SU-DHL-6 (cell line): ENCODE data around the gene TMEM120B.

Experiments used
- H2AFZ ChIP-seq: fragments of 200-600 bp; sonication (generic); 2 replicates; pipeline ENCODE4 v1.6.1; 2014; ENCODE audit warnings: low read depth, mild to moderate bottlenecking, moderate library complexity, mixed read lengths, antibody characterized with exemption, low read length; ENCODE audit not compliant: severe bottlenecking
- H3F3A ChIP-seq: fragments of 200-600 bp; shearing (Covaris generic); 2 replicates; pipeline ENCODE4 v1.6.0; 2016; ENCODE audit warnings: antibody characterized with exemption, mild to moderate bottlenecking; ENCODE audit not compliant: insufficient read depth
- H3K27ac ChIP-seq: fragments of 200-600 bp; sonication (generic); 2 replicates; pipeline ENCODE4 v1.5.1; 2016; ENCODE audit warnings: low read depth, mild to moderate bottlenecking, low read length, moderate library complexity, mixed read lengths
- H3K27me3 ChIP-seq: fragments of 200-600 bp; sonication (generic), shearing (Covaris generic); 2 replicates; pipeline ENCODE4 v1.6.0; 2014; ENCODE audit warnings: mild to moderate bottlenecking, low read length
- H3K36me3 ChIP-seq: fragments of 200-600 bp; sonication (generic); 2 replicates; pipeline ENCODE4 v1.6.1; 2014; ENCODE audit warnings: mild to moderate bottlenecking, low read length, mixed read lengths
- H3K4me2 ChIP-seq: fragments of 300-600, 200-600 bp; shearing (Covaris generic), sonication (generic); 2 replicates; pipeline ENCODE4 v1.6.0; 2014; ENCODE audit warnings: low read length, low read depth, mild to moderate bottlenecking; ENCODE audit not compliant: poor library complexity, severe bottlenecking
- H3K4me3 ChIP-seq: fragments of 200-600 bp; sonication (generic); 2 replicates; pipeline ENCODE4 v1.5.1; 2014; ENCODE audit warnings: antibody characterized with exemption, low read length, mild to moderate bottlenecking, mixed read lengths; ENCODE audit not compliant: insufficient read depth, poor library complexity, severe bottlenecking
- H3K79me2 ChIP-seq: fragments of 200-600 bp; sonication (generic); 2 replicates; pipeline ENCODE4 v1.6.1; 2014; ENCODE audit warnings: mild to moderate bottlenecking, low read length, moderate library complexity; ENCODE audit not compliant: insufficient read depth
- H3K9ac ChIP-seq: fragments of 200-600 bp; sonication (generic); 2 replicates; pipeline ENCODE4 v1.7.0; 2014; ENCODE audit warnings: mild to moderate bottlenecking, low read length
- H3K9me2 ChIP-seq: fragments of 200-600 bp; sonication (generic); replicated peaks from 2 replicates; pipeline ENCODE4 v1.6.1; 2014; ENCODE audit warnings: low read length; ENCODE audit not compliant: insufficient read depth
- H3K9me3 ChIP-seq: fragments of 200-600 bp; sonication (generic); 2 replicates; pipeline ENCODE4 v1.6.1; 2014; ENCODE audit warnings: low read length, mixed read lengths; ENCODE audit not compliant: insufficient read depth
- H4K20me1 ChIP-seq: fragments of 200-600 bp; sonication (generic); 2 replicates; pipeline ENCODE4 v1.6.1; 2014; ENCODE audit warnings: low read depth, mild to moderate bottlenecking, antibody characterized with exemption, low read length, moderate library complexity, mixed read lengths
- EZH2phosphoT487 ChIP-seq: fragments of 200-600 bp; sonication (generic), shearing (Covaris generic); conservative IDR thresholded peaks from 2 replicates; pipeline ENCODE4 v1.6.1; 2018; ENCODE audit warnings: mild to moderate bottlenecking, antibody characterized with exemption, low read length, moderate library complexity, mixed read lengths
- TF ChIP-seq, protein P1 (sequence below): fragments of 200-600 bp; sonication (generic); IDR thresholded peaks from one replicate; pipeline ENCODE4 v1.5.1; 2017; ENCODE audit warnings: antibody characterized with exemption, mild to moderate bottlenecking, low read length, moderate library complexity; ENCODE audit not compliant: insufficient read depth, poor library complexity, severe bottlenecking

Gene TMEM120B

GRCh38 chr12:121762269-121762668 lies 49.7 kb downstream of the TMEM120B start:
- no peaks in the 10 kb centered on the region for H4K20me1 ChIP-seq
- no peaks in the 10 kb centered on the region for H3K9me3 ChIP-seq
- no peaks in the 10 kb centered on the region for H3K27me3 ChIP-seq
- no peaks in the 10 kb centered on the region for H3K9me2 ChIP-seq
- H3K4me3 ChIP-seq: no peak overlapping the region
- H3K4me2 ChIP-seq: no peak overlapping the region
- TF ChIP-seq EZH2phosphoT487: no peak
- TF ChIP-seq, protein P1, sequence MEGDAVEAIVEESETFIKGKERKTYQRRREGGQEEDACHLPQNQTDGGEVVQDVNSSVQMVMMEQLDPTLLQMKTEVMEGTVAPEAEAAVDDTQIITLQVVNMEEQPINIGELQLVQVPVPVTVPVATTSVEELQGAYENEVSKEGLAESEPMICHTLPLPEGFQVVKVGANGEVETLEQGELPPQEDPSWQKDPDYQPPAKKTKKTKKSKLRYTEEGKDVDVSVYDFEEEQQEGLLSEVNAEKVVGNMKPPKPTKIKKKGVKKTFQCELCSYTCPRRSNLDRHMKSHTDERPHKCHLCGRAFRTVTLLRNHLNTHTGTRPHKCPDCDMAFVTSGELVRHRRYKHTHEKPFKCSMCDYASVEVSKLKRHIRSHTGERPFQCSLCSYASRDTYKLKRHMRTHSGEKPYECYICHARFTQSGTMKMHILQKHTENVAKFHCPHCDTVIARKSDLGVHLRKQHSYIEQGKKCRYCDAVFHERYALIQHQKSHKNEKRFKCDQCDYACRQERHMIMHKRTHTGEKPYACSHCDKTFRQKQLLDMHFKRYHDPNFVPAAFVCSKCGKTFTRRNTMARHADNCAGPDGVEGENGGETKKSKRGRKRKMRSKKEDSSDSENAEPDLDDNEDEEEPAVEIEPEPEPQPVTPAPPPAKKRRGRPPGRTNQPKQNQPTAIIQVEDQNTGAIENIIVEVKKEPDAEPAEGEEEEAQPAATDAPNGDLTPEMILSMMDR: no peak
- no peak overlapping the region for H3K9ac ChIP-seq
- H3K36me3 ChIP-seq: no peaks in the 10 kb centered on the region
- H3K27ac ChIP-seq: no peak overlapping the region
- H3F3A ChIP-seq: no peaks in the 10 kb centered on the region
- no peaks in the 10 kb centered on the region for H3K79me2 ChIP-seq
- no peak overlapping the region for H2AFZ ChIP-seq

DNA sequence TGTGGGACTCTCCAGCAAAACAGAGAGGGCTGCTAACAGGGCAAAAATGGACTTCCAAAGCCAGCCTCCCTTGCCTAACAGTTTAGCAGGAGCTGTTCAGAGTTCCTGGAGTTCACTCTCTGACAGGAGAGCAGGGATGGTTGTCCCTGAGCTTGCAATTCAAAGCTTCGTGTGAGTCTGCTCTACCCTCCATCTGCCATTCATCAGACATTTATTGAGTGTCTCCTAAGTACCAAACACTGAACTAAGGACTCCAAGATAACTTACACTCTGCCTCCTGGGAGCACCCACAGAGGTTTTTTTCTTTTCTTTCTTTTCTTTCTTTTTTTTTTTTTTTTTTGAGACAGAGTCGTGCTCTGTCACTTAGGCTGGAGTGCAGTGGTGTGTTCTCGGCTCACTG lies 52.3 kb downstream of the TMEM120B start:
- Histone ChIP-seq H3K9me3 (no peaks in the 10 kb centered on the region), H3K9ac (no peak overlapping the region), H3K27ac (no peak overlapping the region), H3K79me2 (no peaks in the 10 kb centered on the region), H3K4me3 (no peak overlapping the region), H3F3A (no peaks in the 10 kb centered on the region), H3K4me2 (no peak overlapping the region), H3K9me2 (no peaks in the 10 kb centered on the region), H2AFZ (no peak overlapping the region), H3K36me3 (no peaks in the 10 kb centered on the region), H4K20me1 (no peaks in the 10 kb centered on the region), H3K27me3 (no peaks in the 10 kb centered on the region)
- TF ChIP-seq, protein P1: no peak
- TF ChIP-seq EZH2phosphoT487: no peak

GRCh38 chr12:121765573-121765972 lies 53.0 kb downstream of the TMEM120B start:
- Histone ChIP-seq H3K36me3 (no peaks in the 10 kb centered on the region), H4K20me1 (no peaks in the 10 kb centered on the region), H3K4me3 (no peak overlapping the region), H3K9me2 (no peaks in the 10 kb centered on the region), H3K79me2 (no peaks in the 10 kb centered on the region), H2AFZ (no peak overlapping the region), H3F3A (no peaks in the 10 kb centered on the region), H3K9ac (no peak overlapping the region), H3K27me3 (no peaks in the 10 kb centered on the region), H3K27ac (no peak overlapping the region), H3K4me2 (no peak overlapping the region), H3K9me3 (no peaks in the 10 kb centered on the region)
- TF ChIP-seq EZH2phosphoT487: no peak
- TF ChIP-seq, protein P1: no peak
